ENCODE data around the gene PSPN.

The PSPN gene

GRCh38 chr19:6340493-6341201 lies 35.1 kb downstream of the PSPN start:
- Histone ChIP-seq H4K8ac (ENCODE audit: low read depth, low read length) (no peak overlapping the region), H3K4me3 (ENCODE audit: low read depth, low read length) (no peak overlapping the region), H2BK120ac (ENCODE audit: insufficient read depth, low read length, poor library complexity) (no peak overlapping the region), H2AK5ac (ENCODE audit: low read length) (no peak overlapping the region), H3K9ac (ENCODE audit: low read length) (no peak overlapping the region), H3K4ac (ENCODE audit: low read depth, low read length) (no peak overlapping the region), H2BK12ac (ENCODE audit: low read length) (no peak overlapping the region), H3K18ac (ENCODE audit: low read length) (no peak overlapping the region), H3K14ac (ENCODE audit: low read length) (no peak overlapping the region), H3K4me1 (ENCODE audit: control insufficient read depth in 1 of 2, insufficient read depth in 2 of 2, low read length in 2 of 2) (no peaks in the 10 kb centered on the region), H4K12ac (ENCODE audit: low read depth, low read length) (peak overlapping the region; percentile 43), H3K36me3 (ENCODE audit: control insufficient read depth in 1 of 2, insufficient read depth in 2 of 2, low read length in 2 of 2) (no peaks in the 10 kb centered on the region), H4K91ac (ENCODE audit: low read depth, low read length) (no peak overlapping the region), H3K79me1 (ENCODE audit: low read length) (no peaks in the 10 kb centered on the region), H2BK5ac (ENCODE audit: low read depth, low read length, poor library complexity) (no peak overlapping the region), H3K23ac (ENCODE audit: low read length) (no peak overlapping the region), H3K4me2 (ENCODE audit: low read length) (no peak overlapping the region), H3K9me3 (ENCODE audit: insufficient read depth, low read depth, low read length) (peaks cover 8% of the 10 kb centered on the region), H3K27me3 (ENCODE audit: insufficient read depth, low read length) (no peaks in the 10 kb centered on the region), H3K79me2 (ENCODE audit: control insufficient read depth, insufficient read depth, low read length, poor library complexity) (no peaks in the 10 kb centered on the region), H2AFZ (ENCODE audit: insufficient read depth, low read length, poor library complexity) (no peak overlapping the region), H3K27ac (ENCODE audit: low read depth, low read length) (no peak overlapping the region)
- WGBS (ENCODE audit: extremely low coverage, insufficient coverage, insufficient read length): no CpG with 5 or more reads among the region's 14 CpGs
- DNase-seq: no peak

- no peaks in the 10 kb centered on the region for H3K4me1 ChIP-seq (ENCODE audit: control insufficient read depth in 1 of 2, insufficient read depth in 2 of 2, low read length in 2 of 2)
- H3K9me3 ChIP-seq (ENCODE audit: insufficient read depth, low read depth, low read length): peaks cover 9% of the 10 kb centered on the region
- H3K27ac ChIP-seq (ENCODE audit: low read depth, low read length): no peak overlapping the region
- no peak for DNase-seq
- H3K4me3 ChIP-seq (ENCODE audit: low read depth, low read length): no peak overlapping the region
- H2AFZ ChIP-seq (ENCODE audit: insufficient read depth, low read length, poor library complexity): no peak overlapping the region
- no peak overlapping the region for H2AK5ac ChIP-seq (ENCODE audit: low read length)
- no peak overlapping the region for H4K91ac ChIP-seq (ENCODE audit: low read depth, low read length)
- no peak overlapping the region for H2BK120ac ChIP-seq (ENCODE audit: insufficient read depth, low read length, poor library complexity)
- no peak overlapping the region for H3K23ac ChIP-seq (ENCODE audit: low read length)
- H3K4me2 ChIP-seq (ENCODE audit: low read length): no peak overlapping the region
- H3K27me3 ChIP-seq (ENCODE audit: insufficient read depth, low read length): no peaks in the 10 kb centered on the region
- no CpG with 5 or more reads among the region's 6 CpGs for WGBS (ENCODE audit: extremely low coverage, insufficient coverage, insufficient read length)
- no peak overlapping the region for H2BK5ac ChIP-seq (ENCODE audit: low read depth, low read length, poor library complexity)
- no peak overlapping the region for H3K18ac ChIP-seq (ENCODE audit: low read length)
- H2BK12ac ChIP-seq (ENCODE audit: low read length): no peak overlapping the region
- no peak overlapping the region for H4K8ac ChIP-seq (ENCODE audit: low read depth, low read length)
- H3K79me2 ChIP-seq (ENCODE audit: control insufficient read depth, insufficient read depth, low read length, poor library complexity): no peaks in the 10 kb centered on the region
- H3K36me3 ChIP-seq (ENCODE audit: control insufficient read depth in 1 of 2, insufficient read depth in 2 of 2, low read length in 2 of 2): no peaks in the 10 kb centered on the region
- no peak overlapping the region for H4K12ac ChIP-seq (ENCODE audit: low read depth, low read length)
- no peaks in the 10 kb centered on the region for H3K79me1 ChIP-seq (ENCODE audit: low read length)
- H3K4ac ChIP-seq (ENCODE audit: low read depth, low read length): no peak overlapping the region
- H3K9ac ChIP-seq (ENCODE audit: low read length): no peak overlapping the region
- H3K14ac ChIP-seq (ENCODE audit: low read length): no peak overlapping the region
Observed at GRCh38 chr19:6334490-6335285, 41.0 kb downstream of the PSPN start.

- no peak within 1 kb of the TSS for H3K27ac ChIP-seq (ENCODE audit: low read depth, low read length)
- H3K4me1 ChIP-seq (ENCODE audit: control insufficient read depth in 1 of 2, insufficient read depth in 2 of 2, low read length in 2 of 2): no peaks in the 10 kb centered on the region
- H3K36me3 ChIP-seq (ENCODE audit: control insufficient read depth in 1 of 2, insufficient read depth in 2 of 2, low read length in 2 of 2): no peaks in the 10 kb centered on the region
- no peak within 1 kb of the TSS for H3K18ac ChIP-seq (ENCODE audit: low read length)
- no peak within 1 kb of the TSS for H3K23ac ChIP-seq (ENCODE audit: low read length)
- no peak within 1 kb of the TSS for H4K91ac ChIP-seq (ENCODE audit: low read depth, low read length)
- H3K79me1 ChIP-seq (ENCODE audit: low read length): no peaks in the 10 kb centered on the region
- no peak within 1 kb of the TSS for H3K9ac ChIP-seq (ENCODE audit: low read length)
- no peak within 1 kb of the TSS for H3K4ac ChIP-seq (ENCODE audit: low read depth, low read length)
- H2AK5ac ChIP-seq (ENCODE audit: low read length): no peak within 1 kb of the TSS
- no peaks in the 10 kb centered on the region for H3K27me3 ChIP-seq (ENCODE audit: insufficient read depth, low read length)
- H2BK5ac ChIP-seq (ENCODE audit: low read depth, low read length, poor library complexity): no peak within 1 kb of the TSS
- DNase-seq: peak; percentile 56 to 76
- H3K9me3 ChIP-seq (ENCODE audit: insufficient read depth, low read depth, low read length): peaks cover 9% of the 10 kb centered on the region
- H3K79me2 ChIP-seq (ENCODE audit: control insufficient read depth, insufficient read depth, low read length, poor library complexity): no peaks in the 10 kb centered on the region
- no peak within 1 kb of the TSS for H3K14ac ChIP-seq (ENCODE audit: low read length)
- no peak within 1 kb of the TSS for H3K4me3 ChIP-seq (ENCODE audit: low read depth, low read length)
- H2AFZ ChIP-seq (ENCODE audit: insufficient read depth, low read length, poor library complexity): no peak within 1 kb of the TSS
- no peak within 1 kb of the TSS for H3K4me2 ChIP-seq (ENCODE audit: low read length)
- no peak within 1 kb of the TSS for H4K8ac ChIP-seq (ENCODE audit: low read depth, low read length)
- no peak within 1 kb of the TSS for H4K12ac ChIP-seq (ENCODE audit: low read depth, low read length)
- WGBS (ENCODE audit: extremely low coverage, insufficient coverage, insufficient read length): no CpG with 5 or more reads among the region's 17 CpGs
- H2BK120ac ChIP-seq (ENCODE audit: insufficient read depth, low read length, poor library complexity): no peak within 1 kb of the TSS
- no peak within 1 kb of the TSS for H2BK12ac ChIP-seq (ENCODE audit: low read length)
Observed at GRCh38 chr19:6333439-6333838, 42.3 kb downstream of the PSPN start, which contains the start of gene ACER1. Gene ACER1 (minus strand): TSS chr19:6333612. CDS start chr19:6333551, 61 bp downstream.

DNA sequence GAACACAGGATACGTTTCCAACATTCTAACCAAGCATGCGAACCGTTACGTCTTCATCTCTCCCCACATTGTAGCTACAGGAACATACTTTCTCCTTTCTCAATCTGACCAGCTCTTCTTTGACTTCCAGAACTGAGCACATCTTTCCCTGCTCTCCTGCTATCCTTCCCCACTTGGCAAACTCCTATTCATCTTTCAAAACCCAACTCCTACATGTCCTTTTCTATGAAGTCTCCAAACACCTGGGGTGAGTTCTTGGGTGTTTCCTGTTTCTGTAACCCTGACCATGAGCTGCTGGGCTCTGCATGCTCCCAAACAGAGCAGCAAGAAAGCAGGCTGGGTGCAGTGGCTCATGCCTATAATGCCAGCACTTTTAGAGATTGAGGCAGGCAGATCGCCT lies 48.9 kb downstream of the PSPN start:
- Histone ChIP-seq H3K9ac (ENCODE audit: low read length) (no peak overlapping the region), H4K91ac (ENCODE audit: low read depth, low read length) (no peak overlapping the region), H3K23ac (ENCODE audit: low read length) (no peak overlapping the region), H3K79me2 (ENCODE audit: control insufficient read depth, insufficient read depth, low read length, poor library complexity) (no peaks in the 10 kb centered on the region), H4K12ac (ENCODE audit: low read depth, low read length) (no peak overlapping the region), H3K18ac (ENCODE audit: low read length) (no peak overlapping the region), H3K4me3 (ENCODE audit: low read depth, low read length) (no peak overlapping the region), H3K27ac (ENCODE audit: low read depth, low read length) (no peak overlapping the region), H3K27me3 (ENCODE audit: insufficient read depth, low read length) (no peaks in the 10 kb centered on the region), H2BK5ac (ENCODE audit: low read depth, low read length, poor library complexity) (no peak overlapping the region), H3K36me3 (ENCODE audit: control insufficient read depth in 1 of 2, insufficient read depth in 2 of 2, low read length in 2 of 2) (no peaks in the 10 kb centered on the region), H3K14ac (ENCODE audit: low read length) (no peak overlapping the region), H2AK5ac (ENCODE audit: low read length) (no peak overlapping the region), H3K4me2 (ENCODE audit: low read length) (no peak overlapping the region), H2BK12ac (ENCODE audit: low read length) (no peak overlapping the region), H3K79me1 (ENCODE audit: low read length) (no peaks in the 10 kb centered on the region), H3K9me3 (ENCODE audit: insufficient read depth, low read depth, low read length) (peaks cover 17% of the 10 kb centered on the region), H3K4ac (ENCODE audit: low read depth, low read length) (no peak overlapping the region), H2BK120ac (ENCODE audit: insufficient read depth, low read length, poor library complexity) (no peak overlapping the region), H3K4me1 (ENCODE audit: control insufficient read depth in 1 of 2, insufficient read depth in 2 of 2, low read length in 2 of 2) (no peaks in the 10 kb centered on the region), H2AFZ (ENCODE audit: insufficient read depth, low read length, poor library complexity) (no peak overlapping the region), H4K8ac (ENCODE audit: low read depth, low read length) (no peak overlapping the region)
- no peak for DNase-seq
- no CpG with 5 or more reads among the region's 5 CpGs for WGBS (ENCODE audit: extremely low coverage, insufficient coverage, insufficient read length)
